ENCODE data around the gene EPSTI1.
A peak's percentile ranks its signal among the peaks of the same experiment; 100 is the strongest.
"Not testable (repeated sequence)": the region's sequence is repeated elsewhere in the genome, so short reads cannot be mapped to it uniquely, and the experiment has no call there.

The EPSTI1 gene

DNA sequence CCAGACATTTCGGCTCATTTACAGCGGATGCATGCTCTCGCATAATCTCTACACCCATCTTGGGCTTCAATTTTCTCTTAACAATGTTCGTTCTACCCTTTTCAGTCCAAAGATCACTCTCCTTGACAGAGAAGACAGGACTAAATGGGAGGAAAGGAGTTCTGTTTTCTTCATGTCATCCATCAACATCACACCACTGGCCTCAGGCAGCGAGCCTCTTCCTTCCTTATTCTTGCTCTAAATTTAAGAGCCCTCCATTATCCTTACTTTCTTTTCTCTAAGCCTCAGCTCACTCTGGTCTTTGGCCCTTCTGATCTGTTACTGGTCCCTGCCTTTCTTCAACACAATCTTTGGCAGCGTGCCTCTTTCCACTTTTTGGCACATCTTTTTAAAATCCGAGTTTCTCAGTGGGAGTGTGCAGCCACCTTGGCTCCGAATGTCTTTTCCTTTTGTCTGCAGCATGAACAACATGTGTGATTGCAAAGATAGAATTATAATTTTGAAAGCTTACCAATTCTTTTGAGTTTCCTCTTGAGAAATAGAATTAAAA lies 111.9 kb downstream of the EPSTI1 start:
- H3K27me3 Mint-ChIP-seq, result peaks cover 9 to 18% of the 10 kb centered on the region in 2 donors

DNA sequence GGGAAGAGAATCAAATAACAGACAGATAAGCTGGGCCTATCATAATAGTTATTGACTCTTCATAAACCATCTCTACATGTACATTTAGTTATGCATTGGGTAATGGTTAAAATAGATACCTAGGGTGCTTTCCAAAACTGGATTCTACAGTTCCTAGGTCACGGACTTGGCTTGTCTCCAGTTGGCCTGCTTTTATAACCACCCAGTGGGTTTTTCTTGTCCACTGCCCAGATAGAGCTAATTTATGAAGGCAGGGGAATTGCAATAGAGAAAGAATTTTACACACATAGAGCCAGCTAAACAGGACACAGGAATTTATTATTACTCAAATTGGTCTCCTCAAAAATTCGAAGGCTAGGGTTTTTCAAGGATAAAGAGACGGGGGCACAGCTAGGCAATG lies 113.3 kb downstream of the EPSTI1 start:
- Mint-ChIP-seq H3K27ac (no peak overlapping the region), H3K4me3 (no peak overlapping the region), H3K4me1 (peaks cover 23 to 24% of the 10 kb centered on the region in 2 donors), H3K9me3 (no peaks in the 10 kb centered on the region), H3K36me3 (peaks cover 4 to 5% of the 10 kb centered on the region in 2 donors), H3K27me3 (peaks cover 9 to 18% of the 10 kb centered on the region in 2 donors)
- ATAC-seq (replicated peaks) (no peak), DNase-seq (no peak)

More for the DNA sequence above, 111.9 kb downstream of the EPSTI1 start:
- H3K4me3 Mint-ChIP-seq, result no peak overlapping the region
- ATAC-seq (replicated peaks) (no peak), DNase-seq (no peak)
- H3K27ac Mint-ChIP-seq, result no peak overlapping the region
- H3K36me3 Mint-ChIP-seq, result peaks cover 4 to 5% of the 10 kb centered on the region in 2 donors
- no peaks in the 10 kb centered on the region for H3K9me3 Mint-ChIP-seq
- peaks cover 23 to 24% of the 10 kb centered on the region in 2 donors for H3K4me1 Mint-ChIP-seq

DNA sequence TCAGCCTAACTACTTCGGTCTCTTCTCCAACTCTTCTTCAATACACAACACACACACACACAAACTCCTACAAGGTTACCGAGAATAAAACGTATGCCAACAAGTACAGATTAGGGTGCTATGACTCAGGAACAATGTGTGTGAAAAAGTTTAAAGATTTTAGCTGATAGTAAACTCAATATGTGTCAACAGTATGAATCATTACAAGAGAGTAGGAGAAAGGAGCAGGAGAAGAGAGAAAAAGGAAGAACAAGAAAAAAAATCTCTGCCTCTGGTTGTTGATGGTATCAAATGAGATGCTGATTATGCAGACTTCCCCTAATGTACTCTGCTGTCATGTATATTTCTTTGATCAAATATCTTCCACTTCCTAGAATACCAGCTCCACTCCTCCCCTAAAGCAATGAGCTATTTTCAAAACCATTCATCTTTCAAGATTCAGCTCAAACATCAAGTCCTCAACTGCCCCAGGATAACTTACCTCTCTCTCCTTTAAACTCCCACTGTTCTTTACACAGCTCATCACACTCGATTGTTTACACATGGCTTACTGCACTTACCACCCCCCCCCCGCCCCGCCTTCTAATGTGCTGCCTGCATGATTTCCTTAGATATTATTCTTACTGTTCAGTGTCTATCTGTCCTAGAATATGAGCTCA lies 115.0 kb downstream of the EPSTI1 start:
- peaks cover 4 to 5% of the 10 kb centered on the region in 2 donors for H3K36me3 Mint-ChIP-seq
- H3K27me3 Mint-ChIP-seq, result peaks cover 9 to 17% of the 10 kb centered on the region in 2 donors
- ATAC-seq (replicated peaks), result peak; percentile 14 to 38
- DNase-seq, result no peak
- no peak overlapping the region for H3K4me3 Mint-ChIP-seq
- H3K4me1 Mint-ChIP-seq, result peaks cover 23 to 24% of the 10 kb centered on the region in 2 donors
- no peaks in the 10 kb centered on the region for H3K9me3 Mint-ChIP-seq
- H3K27ac Mint-ChIP-seq, result no peak overlapping the region

DNA sequence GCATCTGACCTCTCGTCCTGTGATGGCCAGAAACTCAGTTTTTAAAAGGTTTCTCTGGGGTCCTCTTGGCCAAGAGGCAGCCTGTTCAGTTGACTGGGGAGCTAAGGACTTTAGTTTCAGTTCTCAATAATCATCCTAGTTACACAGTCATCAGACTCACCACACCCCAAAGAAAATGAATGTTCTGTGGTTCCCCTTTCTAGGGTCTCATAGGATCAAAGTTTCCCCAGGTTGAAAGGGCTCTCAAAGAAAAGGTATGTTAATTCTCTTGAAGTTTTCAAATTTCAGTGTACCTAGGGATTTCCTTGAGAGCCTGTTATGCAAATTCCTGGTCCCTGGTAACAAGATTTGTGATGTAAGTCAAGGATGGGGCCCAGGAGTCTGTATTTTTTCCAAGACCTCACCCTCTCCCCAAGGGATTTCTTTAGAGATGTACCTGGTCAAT lies 115.7 kb downstream of the EPSTI1 start:
- peak overlapping the region; percentile 33 to 37 for H3K4me3 Mint-ChIP-seq
- H3K4me1 Mint-ChIP-seq, result peaks cover 23 to 24% of the 10 kb centered on the region in 2 donors
- peak overlapping the region; percentile 90 for H3K27ac Mint-ChIP-seq
- peaks cover 4 to 5% of the 10 kb centered on the region in 2 donors for H3K36me3 Mint-ChIP-seq
- DNase-seq, result peak; percentile 29
- H3K9me3 Mint-ChIP-seq, result no peaks in the 10 kb centered on the region
- peak; percentile 99 for ATAC-seq (replicated peaks)
- H3K27me3 Mint-ChIP-seq, result peaks cover 9 to 21% of the 10 kb centered on the region in 2 donors

DNA sequence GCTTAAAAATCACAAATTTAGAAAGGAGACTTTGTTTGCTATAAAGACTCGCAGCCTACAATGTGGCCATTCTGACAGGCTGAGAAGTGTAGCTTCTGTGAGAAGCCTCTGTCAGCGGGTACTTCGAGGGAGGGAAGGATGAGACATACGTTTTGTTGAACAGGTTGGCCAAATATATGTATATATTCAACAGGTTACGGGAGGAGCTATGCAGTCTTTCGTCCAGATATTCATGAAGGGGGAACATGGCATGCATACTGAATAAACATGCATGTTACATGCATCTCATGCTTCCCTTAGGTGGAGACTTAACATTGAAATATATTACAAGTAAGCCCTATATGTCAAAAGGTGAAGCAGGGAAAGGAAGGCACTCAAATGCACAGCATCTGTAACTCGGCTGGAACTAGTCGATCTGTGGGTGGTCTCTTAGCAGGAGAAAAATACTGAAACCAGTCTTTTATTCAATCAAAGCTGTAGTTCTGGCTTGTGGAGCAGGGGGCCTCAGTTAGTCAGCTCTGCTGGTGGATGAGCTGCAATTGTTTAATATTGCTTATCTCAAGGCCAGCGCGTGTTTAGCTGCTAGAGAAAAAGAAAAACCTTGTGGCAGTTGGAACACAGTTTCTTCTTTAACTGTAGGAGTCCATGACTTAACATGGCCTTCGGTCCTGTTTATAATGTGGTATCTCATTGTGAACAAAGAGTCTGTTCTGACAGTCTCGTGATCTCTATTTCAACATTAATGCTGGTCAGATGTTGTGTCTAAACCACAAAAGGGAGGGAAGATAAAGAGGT lies 116.4 kb downstream of the EPSTI1 start:
- ATAC-seq (replicated peaks), result peak; percentile 47 to 50
- H3K36me3 Mint-ChIP-seq, result peaks cover 4 to 5% of the 10 kb centered on the region in 2 donors
- H3K27ac Mint-ChIP-seq, result peak overlapping the region; percentile 90

DNA sequence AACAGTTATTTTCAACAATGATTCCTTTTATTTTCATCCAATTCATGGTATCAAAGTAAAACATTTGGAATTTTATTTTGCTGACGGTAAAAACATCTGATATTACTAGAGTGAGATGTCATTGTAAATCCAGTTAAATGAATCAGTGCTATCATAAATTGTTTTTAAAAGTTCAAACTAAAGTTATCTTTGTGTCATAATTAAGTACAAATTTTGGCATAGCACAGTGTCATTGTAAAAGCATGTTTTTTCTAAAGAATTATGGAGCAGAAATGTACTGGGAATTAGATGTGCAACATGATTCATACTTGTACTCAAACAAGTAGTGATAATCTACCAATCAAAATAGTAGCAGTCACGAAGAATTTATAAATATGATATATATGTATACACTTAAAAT lies 117.8 kb downstream of the EPSTI1 start:
- Mint-ChIP-seq H3K27ac (no peak overlapping the region), H3K4me1 (peaks cover 19 to 23% of the 10 kb centered on the region in 2 donors), H3K4me3 (no peak overlapping the region), H3K36me3 (no peaks in the 10 kb centered on the region), H3K9me3 (no peaks in the 10 kb centered on the region), H3K27me3 (peaks cover 0 to 17% of the 10 kb centered on the region in 2 donors)
- no peak for DNase-seq
- no peak for ATAC-seq (replicated peaks)

More for the DNA sequence above, 116.4 kb downstream of the EPSTI1 start:
- Mint-ChIP-seq H3K4me1 (peaks cover 23 to 24% of the 10 kb centered on the region in 2 donors), H3K27me3 (peaks cover 9 to 26% of the 10 kb centered on the region in 2 donors), H3K9me3 (no peaks in the 10 kb centered on the region), H3K4me3 (peak overlapping the region; percentile 33 to 37)
- no peak for DNase-seq

DNA sequence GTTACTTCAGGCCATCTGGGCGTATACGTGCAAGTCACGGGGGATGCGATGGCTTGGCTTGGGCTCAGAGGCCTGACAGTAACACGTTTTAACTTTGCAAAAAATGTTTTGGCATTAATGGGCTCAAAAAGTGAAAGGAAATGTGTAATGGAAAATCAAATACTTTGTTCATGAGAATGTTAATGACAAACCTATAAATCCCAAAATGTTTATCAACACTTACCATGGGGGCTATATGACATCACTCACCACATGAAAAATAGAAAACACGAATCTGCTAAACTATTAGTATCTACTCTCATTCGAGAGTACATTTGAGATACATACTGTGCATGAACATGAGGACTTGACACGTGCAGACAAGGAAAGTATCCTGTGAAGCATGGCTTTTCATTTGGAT lies 119.0 kb downstream of the EPSTI1 start:
- peaks cover 0 to 17% of the 10 kb centered on the region in 2 donors for H3K27me3 Mint-ChIP-seq
- no peak overlapping the region for H3K27ac Mint-ChIP-seq
- DNase-seq, result no peak
- H3K4me3 Mint-ChIP-seq, result no peak overlapping the region
- H3K9me3 Mint-ChIP-seq, result no peaks in the 10 kb centered on the region
- H3K36me3 Mint-ChIP-seq, result no peaks in the 10 kb centered on the region
- no peak for ATAC-seq (replicated peaks)
- H3K4me1 Mint-ChIP-seq, result peaks cover 17 to 23% of the 10 kb centered on the region in 2 donors

DNA sequence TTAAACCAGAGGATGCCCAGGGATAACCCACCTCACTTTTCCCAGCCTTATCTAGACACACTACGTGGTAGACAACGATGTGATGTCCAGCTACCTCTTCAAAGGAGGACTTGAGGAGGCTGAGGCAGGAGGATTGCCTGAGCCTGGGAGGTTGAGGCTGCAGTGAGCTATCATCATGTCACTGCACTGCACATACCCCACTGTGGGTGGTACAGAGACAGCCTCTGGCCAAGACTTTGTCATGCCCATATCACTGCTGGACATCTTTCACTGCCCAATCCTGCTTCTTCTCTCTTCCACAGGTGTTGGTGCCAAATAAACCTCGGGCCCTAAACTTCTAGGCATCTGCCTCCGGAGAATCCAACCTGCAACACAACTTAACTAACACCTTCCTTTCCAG lies 124.8 kb downstream of the EPSTI1 start:
- Mint-ChIP-seq H3K36me3 (no peaks in the 10 kb centered on the region), H3K4me3 (no peak overlapping the region)

DNA sequence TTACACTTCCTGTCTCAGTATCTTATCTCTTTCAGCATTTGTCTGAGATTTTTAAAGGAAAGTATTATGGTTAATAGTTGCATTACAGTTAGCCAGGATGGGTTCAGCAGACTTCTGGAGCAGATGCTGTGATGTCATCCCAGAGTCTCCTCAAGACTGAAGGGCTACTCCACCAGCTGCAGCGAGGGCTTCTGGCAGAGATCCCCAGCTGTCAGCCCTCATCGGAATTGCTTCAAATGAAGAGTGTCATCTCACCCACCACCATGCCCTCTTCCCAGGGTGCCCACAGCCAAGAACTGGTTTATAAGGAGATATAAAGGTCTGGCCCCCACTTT lies 126.3 kb downstream of the EPSTI1 start:
- H3K4me1 Mint-ChIP-seq, result peaks cover 0 to 1% of the 10 kb centered on the region in 2 donors
- no peaks in the 10 kb centered on the region for H3K9me3 Mint-ChIP-seq
- H3K27ac Mint-ChIP-seq, result no peak overlapping the region
- DNase-seq, result no peak
- peaks cover 11 to 15% of the 10 kb centered on the region in 2 donors for H3K27me3 Mint-ChIP-seq
- H3K36me3 Mint-ChIP-seq, result no peaks in the 10 kb centered on the region
- H3K4me3 Mint-ChIP-seq, result no peak overlapping the region
- ATAC-seq (replicated peaks), result no peak

More for the DNA sequence above, 124.8 kb downstream of the EPSTI1 start:
- ATAC-seq (replicated peaks) (no peak), DNase-seq (no peak)
- H3K27me3 Mint-ChIP-seq, result peaks cover 13 to 25% of the 10 kb centered on the region in 2 donors
- H3K9me3 Mint-ChIP-seq, result no peaks in the 10 kb centered on the region
- H3K4me1 Mint-ChIP-seq, result peaks cover 0 to 1% of the 10 kb centered on the region in 2 donors
- no peak overlapping the region for H3K27ac Mint-ChIP-seq

DNA sequence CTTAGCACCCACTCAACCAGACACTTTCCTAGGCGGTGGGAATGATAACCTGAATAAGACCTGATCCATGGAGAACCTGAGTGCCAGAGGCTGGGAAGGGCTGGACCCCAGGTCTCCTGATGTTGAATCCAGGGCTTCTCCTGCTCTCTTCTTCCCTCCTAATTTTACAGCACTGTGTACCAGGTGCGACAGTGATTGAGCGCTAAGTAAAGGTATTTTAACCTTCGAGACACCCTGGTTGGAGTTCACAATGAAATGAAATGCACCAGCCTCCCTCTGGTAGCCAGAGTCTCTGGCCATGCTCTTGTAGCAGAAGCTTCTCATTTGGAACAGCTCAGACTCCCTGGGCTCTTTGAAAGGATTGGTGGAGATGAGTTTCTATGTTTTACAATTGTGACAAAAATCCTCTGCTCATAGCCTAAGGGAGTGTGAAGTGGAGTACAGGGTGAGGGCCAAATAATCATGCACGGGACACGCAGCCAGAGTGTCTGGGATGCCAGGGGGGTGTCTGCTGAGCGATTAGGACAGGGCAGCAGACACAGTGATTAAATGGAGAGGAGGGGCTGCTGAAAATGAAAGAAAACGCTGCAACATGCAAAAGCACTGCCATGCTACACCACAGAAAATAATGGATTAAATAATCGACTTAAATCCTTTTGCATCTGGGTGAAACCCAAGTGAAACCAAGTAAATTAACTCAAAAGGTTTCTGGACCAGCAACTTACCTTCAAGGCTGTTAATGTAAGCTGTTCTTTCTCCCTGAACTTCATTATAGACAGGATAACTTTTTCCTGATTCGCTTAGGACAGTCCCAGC lies 126.9 kb downstream of the EPSTI1 start:
- no peaks in the 10 kb centered on the region for H3K9me3 Mint-ChIP-seq
- no peak overlapping the region for H3K4me3 Mint-ChIP-seq
- no peak overlapping the region for H3K27ac Mint-ChIP-seq
- ATAC-seq (replicated peaks) (no peak), DNase-seq (no peak)
- H3K27me3 Mint-ChIP-seq, result peaks cover 8 to 15% of the 10 kb centered on the region in 2 donors
- H3K36me3 Mint-ChIP-seq, result no peaks in the 10 kb centered on the region
- peaks cover 0 to 1% of the 10 kb centered on the region in 2 donors for H3K4me1 Mint-ChIP-seq

DNA sequence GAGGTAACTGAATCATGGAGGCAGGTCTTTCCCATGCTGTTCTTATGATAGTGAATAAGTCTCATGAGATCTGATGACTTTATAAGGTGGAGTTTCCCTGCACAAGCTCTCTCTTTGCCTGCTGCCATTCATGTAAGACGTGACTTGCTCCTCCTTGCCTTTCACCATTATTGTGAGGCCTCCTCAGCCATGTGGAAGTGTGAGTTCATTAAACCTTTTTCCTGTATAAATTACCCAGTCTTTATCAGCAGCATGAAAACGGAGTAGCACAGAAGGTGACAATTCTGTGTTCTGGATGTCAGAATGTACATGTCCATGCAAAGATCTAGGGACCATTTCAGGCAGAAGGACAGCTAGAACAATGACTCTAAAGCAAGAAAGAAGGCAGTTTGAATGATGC lies 129.7 kb downstream of the EPSTI1 start:
- not testable (repeated sequence) for H3K4me1 Mint-ChIP-seq; H3K9me3 Mint-ChIP-seq; ATAC-seq (replicated peaks); H3K4me3 Mint-ChIP-seq; H3K36me3 Mint-ChIP-seq; H3K27ac Mint-ChIP-seq; DNase-seq
- H3K27me3 Mint-ChIP-seq, result peaks cover 8 to 15% of the 10 kb centered on the region in 2 donors

DNA sequence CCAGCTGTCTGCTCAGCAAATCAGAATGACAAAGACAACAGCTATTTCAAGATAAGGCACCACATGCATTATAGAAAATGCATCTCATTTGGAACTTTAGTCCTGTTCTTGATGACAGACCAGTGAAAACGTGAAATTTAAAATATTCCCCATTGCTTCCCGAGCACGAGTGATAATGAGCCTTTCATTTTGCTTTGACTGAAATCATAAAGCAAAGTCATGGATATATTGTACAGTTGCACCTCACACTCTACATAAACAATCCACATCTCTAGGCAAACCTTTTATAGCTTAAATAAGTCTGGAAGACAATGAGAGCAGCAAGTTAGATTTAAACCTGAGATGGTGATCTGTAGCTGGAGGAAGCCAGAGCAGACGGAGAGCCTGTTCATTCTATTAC lies 131.6 kb downstream of the EPSTI1 start:
- DNase-seq (no peak), ATAC-seq (replicated peaks) (no peak)
- Mint-ChIP-seq H3K27me3 (peaks cover 8 to 15% of the 10 kb centered on the region in 2 donors), H3K36me3 (no peaks in the 10 kb centered on the region), H3K4me3 (no peak overlapping the region), H3K4me1 (peaks cover 0 to 1% of the 10 kb centered on the region in 2 donors), H3K9me3 (no peaks in the 10 kb centered on the region), H3K27ac (no peak overlapping the region)

DNA sequence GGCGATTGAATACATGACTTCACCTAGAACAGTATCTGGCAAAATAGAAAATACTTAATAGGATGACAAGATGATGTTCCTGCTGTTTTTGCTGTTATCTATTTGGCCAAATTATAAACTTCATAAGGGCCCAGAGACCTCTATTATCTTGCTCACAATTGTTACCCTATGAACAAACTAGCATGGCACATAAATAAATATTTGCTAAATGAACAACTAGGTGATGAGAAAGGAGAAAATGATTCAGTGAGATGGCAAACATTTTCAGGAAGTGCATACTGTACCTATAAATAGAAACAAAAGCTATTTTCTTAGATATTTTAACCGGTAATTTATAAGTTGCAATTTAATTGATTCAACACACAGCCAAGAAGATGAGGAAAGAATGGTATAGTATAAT lies 132.3 kb downstream of the EPSTI1 start:
- ATAC-seq (replicated peaks) (no peak), DNase-seq (no peak)
- Mint-ChIP-seq H3K4me3 (no peak overlapping the region), H3K36me3 (no peaks in the 10 kb centered on the region), H3K9me3 (no peaks in the 10 kb centered on the region), H3K4me1 (no peaks in the 10 kb centered on the region), H3K27ac (no peak overlapping the region), H3K27me3 (peaks cover 8 to 15% of the 10 kb centered on the region in 2 donors)

DNA sequence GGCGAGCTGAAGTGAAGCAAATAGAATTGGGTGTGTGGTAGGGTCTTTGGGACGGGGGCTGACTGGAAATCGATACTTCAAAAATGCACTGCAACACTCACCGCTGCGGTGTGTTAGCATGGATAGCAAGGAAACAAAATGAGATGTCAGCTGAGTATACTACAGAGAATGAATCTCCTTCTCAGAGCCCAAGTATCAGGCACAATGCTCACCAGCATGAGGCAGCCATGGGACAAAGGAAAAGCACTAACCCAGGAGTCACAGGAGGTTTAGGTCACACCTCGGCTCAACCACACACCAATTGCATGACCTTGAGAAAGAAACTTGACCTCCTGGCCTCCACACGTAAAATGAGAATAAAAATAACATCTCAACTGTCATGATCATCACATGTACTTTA lies 136.6 kb downstream of the EPSTI1 start:
- no peak for ATAC-seq (replicated peaks)
- no peaks in the 10 kb centered on the region for H3K4me1 Mint-ChIP-seq
- H3K27ac Mint-ChIP-seq, result no peak overlapping the region
- no peak for DNase-seq
- H3K27me3 Mint-ChIP-seq, result peaks cover 6 to 8% of the 10 kb centered on the region in 2 donors
- no peaks in the 10 kb centered on the region for H3K36me3 Mint-ChIP-seq
- no peak overlapping the region for H3K4me3 Mint-ChIP-seq
- H3K9me3 Mint-ChIP-seq, result no peaks in the 10 kb centered on the region

All from stimulated activated naive B cell treated with anti-CD40 and anti-IgM and Interleukin-4, amounts not matched to agents 10 μg/mL and 1 μg/mL and 100 μg/mL, for 72 hours (primary cell).